ENCODE data around the gene IAH1.

Gene IAH1

DNA sequence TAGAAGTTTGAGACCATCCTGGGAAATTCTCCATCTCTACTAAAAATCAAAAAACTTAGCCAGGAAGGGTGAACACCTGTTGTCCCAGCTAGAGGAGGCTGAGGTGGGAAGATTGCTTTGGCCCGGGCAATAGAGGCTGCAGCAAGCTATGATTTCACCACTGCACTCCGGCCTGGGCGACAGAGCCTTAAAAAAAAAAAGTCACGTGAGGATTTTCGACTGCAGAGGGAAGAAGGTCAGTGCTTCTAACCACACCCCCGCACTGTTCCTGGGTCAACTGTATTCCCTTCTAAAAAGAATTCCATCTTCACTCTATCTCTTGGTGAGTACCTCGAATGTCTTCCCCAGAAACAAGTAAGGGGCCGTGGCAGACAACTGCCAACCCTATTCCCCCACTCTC lies 49.9 kb downstream of the IAH1 start:
- H3K9me3 ChIP-seq (ENCODE audit: control insufficient read depth in 2 of 2, low read length in 2 of 2): no peaks in the 10 kb centered on the region
- H3K27me3 ChIP-seq (ENCODE audit: control insufficient read depth in 2 of 2, insufficient read depth in 2 of 2, low read length in 2 of 2): no peaks in the 10 kb centered on the region
- H3K9ac ChIP-seq (ENCODE audit: low read depth in 1 of 2, low read length in 2 of 2): no peak overlapping the region
- H3K4me3 ChIP-seq (ENCODE audit: low read length in 2 of 2): no peak overlapping the region
- H3K4me1 ChIP-seq (ENCODE audit: control insufficient read depth in 2 of 2, insufficient read depth in 2 of 2, low read length in 2 of 2): no peaks in the 10 kb centered on the region
- H3K36me3 ChIP-seq (ENCODE audit: control insufficient read depth in 2 of 2, insufficient read depth in 2 of 2, low read length in 2 of 2): peaks cover 45 to 54% of the 10 kb centered on the region in 2 donors
- no peak overlapping the region for H3K27ac ChIP-seq (ENCODE audit: low read depth in 2 of 2, low read length in 2 of 2)

DNA sequence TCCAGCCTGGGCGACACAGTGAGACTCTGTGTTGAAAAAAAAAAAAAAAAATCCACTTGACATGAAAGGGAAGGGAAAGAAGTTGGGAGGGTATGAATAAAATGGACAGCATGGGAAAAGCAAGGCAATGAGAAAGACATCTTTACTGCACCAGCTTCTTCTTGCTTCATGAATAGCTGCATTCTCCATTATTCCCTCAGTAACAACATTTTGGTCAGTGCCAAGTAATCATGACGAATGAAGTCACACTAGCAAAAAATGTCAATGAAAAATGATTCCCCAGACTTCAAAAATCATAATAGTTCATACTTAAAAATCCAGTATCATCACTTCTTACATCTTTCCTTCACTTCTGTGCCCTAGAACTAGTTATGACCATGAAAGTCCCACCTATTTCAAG lies 50.9 kb downstream of the IAH1 start:
- Histone ChIP-seq H3K36me3 (ENCODE audit: control insufficient read depth in 2 of 2, insufficient read depth in 2 of 2, low read length in 2 of 2) (peaks cover 40 to 45% of the 10 kb centered on the region in 2 donors), H3K27ac (ENCODE audit: low read depth in 2 of 2, low read length in 2 of 2) (no peak overlapping the region), H3K27me3 (ENCODE audit: control insufficient read depth in 2 of 2, insufficient read depth in 2 of 2, low read length in 2 of 2) (no peaks in the 10 kb centered on the region), H3K4me3 (ENCODE audit: low read length in 2 of 2) (no peak overlapping the region), H3K9me3 (ENCODE audit: control insufficient read depth in 2 of 2, low read length in 2 of 2) (no peaks in the 10 kb centered on the region), H3K4me1 (ENCODE audit: control insufficient read depth in 2 of 2, insufficient read depth in 2 of 2, low read length in 2 of 2) (no peaks in the 10 kb centered on the region), H3K9ac (ENCODE audit: low read depth in 1 of 2, low read length in 2 of 2) (no peak overlapping the region)

DNA sequence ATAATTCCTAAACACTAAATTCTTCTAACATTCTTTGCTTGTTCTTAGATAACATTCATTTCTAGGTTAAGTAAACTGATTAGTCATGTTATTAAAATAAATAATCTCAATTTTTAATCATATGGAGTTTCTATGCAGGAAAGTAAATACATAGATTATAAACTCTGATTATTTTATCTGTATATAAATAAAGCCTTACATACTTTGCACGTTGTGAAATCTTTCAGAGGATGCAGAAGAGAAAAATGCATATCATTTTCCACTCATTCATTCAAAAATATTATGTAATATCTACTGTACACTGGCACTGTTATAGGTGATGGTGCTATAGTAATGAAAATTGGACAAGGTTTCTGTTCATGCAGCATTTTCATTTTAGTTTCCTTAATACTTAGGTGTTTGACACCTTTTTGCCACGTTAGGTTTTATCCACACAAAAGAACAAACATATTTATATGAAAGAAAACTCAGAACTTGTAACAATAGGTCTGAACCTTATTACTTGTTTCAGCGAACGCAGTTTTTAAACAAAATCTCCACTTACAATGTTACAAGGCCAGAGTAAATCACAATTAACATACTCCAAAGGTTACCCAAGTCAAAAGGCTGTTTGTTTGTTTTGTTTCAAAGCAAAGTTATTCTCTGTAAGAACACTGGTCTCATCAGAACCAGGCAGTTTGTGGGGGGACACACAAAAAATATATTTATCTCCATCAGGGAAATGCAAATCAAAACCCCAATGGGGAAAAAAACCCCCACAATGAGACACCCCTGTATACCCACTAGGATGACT lies 53.8 kb downstream of the IAH1 start:
- Histone ChIP-seq H3K9me3 (ENCODE audit: control insufficient read depth in 2 of 2, low read length in 2 of 2) (no peaks in the 10 kb centered on the region), H3K36me3 (ENCODE audit: control insufficient read depth in 2 of 2, insufficient read depth in 2 of 2, low read length in 2 of 2) (peaks cover 28 to 36% of the 10 kb centered on the region in 2 donors), H3K4me3 (ENCODE audit: low read length in 2 of 2) (no peak overlapping the region), H3K27me3 (ENCODE audit: control insufficient read depth in 2 of 2, insufficient read depth in 2 of 2, low read length in 2 of 2) (no peaks in the 10 kb centered on the region), H3K9ac (ENCODE audit: low read depth in 1 of 2, low read length in 2 of 2) (no peak overlapping the region), H3K27ac (ENCODE audit: low read depth in 2 of 2, low read length in 2 of 2) (no peak overlapping the region), H3K4me1 (ENCODE audit: control insufficient read depth in 2 of 2, insufficient read depth in 2 of 2, low read length in 2 of 2) (no peaks in the 10 kb centered on the region)

DNA sequence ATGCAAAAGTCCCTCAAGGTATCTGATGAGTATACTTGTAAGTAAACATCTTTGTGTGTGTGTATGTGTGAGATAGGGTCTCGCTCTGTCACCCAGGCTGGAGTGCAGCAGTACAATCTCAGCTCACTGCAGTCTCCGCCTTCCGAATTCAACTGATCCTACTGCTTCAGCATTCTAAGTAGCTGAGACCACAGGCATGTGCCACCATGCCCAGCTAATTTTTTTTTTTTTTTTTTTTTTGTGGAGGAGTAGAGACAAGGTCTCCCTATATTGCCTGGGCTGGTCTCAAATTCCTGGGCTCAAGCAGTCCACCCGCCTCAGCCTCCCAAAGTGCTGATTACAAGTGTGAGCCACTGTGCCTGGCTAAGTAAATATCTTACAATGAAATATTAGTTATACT lies 58.1 kb downstream of the IAH1 start:
- Histone ChIP-seq H3K9me3 (ENCODE audit: control insufficient read depth in 2 of 2, low read length in 2 of 2) (no peaks in the 10 kb centered on the region), H3K4me1 (ENCODE audit: control insufficient read depth in 2 of 2, insufficient read depth in 2 of 2, low read length in 2 of 2) (no peaks in the 10 kb centered on the region), H3K36me3 (ENCODE audit: control insufficient read depth in 2 of 2, insufficient read depth in 2 of 2, low read length in 2 of 2) (peaks cover 18 to 25% of the 10 kb centered on the region in 2 donors), H3K4me3 (ENCODE audit: low read length in 2 of 2) (no peak overlapping the region), H3K9ac (ENCODE audit: low read depth in 1 of 2, low read length in 2 of 2) (no peak overlapping the region), H3K27ac (ENCODE audit: low read depth in 2 of 2, low read length in 2 of 2) (no peak overlapping the region), H3K27me3 (ENCODE audit: control insufficient read depth in 2 of 2, insufficient read depth in 2 of 2, low read length in 2 of 2) (no peaks in the 10 kb centered on the region)

DNA sequence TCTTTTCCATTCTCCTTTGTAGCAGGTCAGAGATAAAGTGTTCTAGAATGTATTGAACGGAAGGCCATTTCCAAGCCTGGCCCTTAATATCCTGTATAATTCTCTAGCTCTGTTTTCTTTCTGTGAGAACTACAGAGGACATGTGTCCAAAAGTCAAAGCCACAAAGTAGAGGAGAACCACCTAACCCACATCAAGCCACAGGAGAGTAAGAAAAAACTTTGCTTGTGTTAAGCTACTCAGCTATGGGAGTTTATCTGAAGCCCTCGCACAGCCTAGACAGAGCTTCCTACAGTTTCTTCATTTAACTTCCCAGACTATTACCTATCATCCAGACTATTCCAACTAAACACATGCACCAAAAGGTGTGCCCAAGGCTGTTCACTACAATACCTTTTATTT lies 59.3 kb downstream of the IAH1 start:
- Histone ChIP-seq H3K9ac (ENCODE audit: low read depth in 1 of 2, low read length in 2 of 2) (no peak overlapping the region), H3K27me3 (ENCODE audit: control insufficient read depth in 2 of 2, insufficient read depth in 2 of 2, low read length in 2 of 2) (no peaks in the 10 kb centered on the region), H3K4me1 (ENCODE audit: control insufficient read depth in 2 of 2, insufficient read depth in 2 of 2, low read length in 2 of 2) (no peaks in the 10 kb centered on the region), H3K9me3 (ENCODE audit: control insufficient read depth in 2 of 2, low read length in 2 of 2) (no peaks in the 10 kb centered on the region), H3K36me3 (ENCODE audit: control insufficient read depth in 2 of 2, insufficient read depth in 2 of 2, low read length in 2 of 2) (peaks cover 15 to 18% of the 10 kb centered on the region in 2 donors), H3K27ac (ENCODE audit: low read depth in 2 of 2, low read length in 2 of 2) (no peak overlapping the region), H3K4me3 (ENCODE audit: low read length in 2 of 2) (no peak overlapping the region)

DNA sequence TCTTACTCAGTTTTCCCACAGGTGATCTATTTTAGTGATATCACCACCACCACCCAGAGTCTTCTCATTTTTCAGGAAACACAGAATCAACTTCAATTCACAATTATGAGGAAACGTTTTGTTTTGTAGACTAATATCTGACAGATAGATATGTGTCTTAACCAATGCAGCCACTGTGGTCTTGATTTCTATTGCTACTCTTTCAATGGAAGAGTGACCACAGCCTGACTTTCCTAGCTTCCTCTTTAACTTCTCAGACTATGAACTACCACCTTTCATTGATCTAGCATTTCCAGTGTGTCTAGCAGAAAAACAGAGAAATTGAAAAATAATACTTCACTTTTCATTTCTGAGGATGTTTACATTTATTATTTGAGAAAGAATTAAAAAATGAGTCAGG lies 60.8 kb downstream of the IAH1 start:
- Histone ChIP-seq H3K4me3 (ENCODE audit: low read length in 2 of 2) (no peak overlapping the region), H3K9ac (ENCODE audit: low read depth in 1 of 2, low read length in 2 of 2) (no peak overlapping the region), H3K36me3 (ENCODE audit: control insufficient read depth in 2 of 2, insufficient read depth in 2 of 2, low read length in 2 of 2) (peaks cover 10 to 17% of the 10 kb centered on the region in 2 donors), H3K9me3 (ENCODE audit: control insufficient read depth in 2 of 2, low read length in 2 of 2) (no peaks in the 10 kb centered on the region), H3K27me3 (ENCODE audit: control insufficient read depth in 2 of 2, insufficient read depth in 2 of 2, low read length in 2 of 2) (no peaks in the 10 kb centered on the region), H3K27ac (ENCODE audit: low read depth in 2 of 2, low read length in 2 of 2) (no peak overlapping the region), H3K4me1 (ENCODE audit: control insufficient read depth in 2 of 2, insufficient read depth in 2 of 2, low read length in 2 of 2) (no peaks in the 10 kb centered on the region)

DNA sequence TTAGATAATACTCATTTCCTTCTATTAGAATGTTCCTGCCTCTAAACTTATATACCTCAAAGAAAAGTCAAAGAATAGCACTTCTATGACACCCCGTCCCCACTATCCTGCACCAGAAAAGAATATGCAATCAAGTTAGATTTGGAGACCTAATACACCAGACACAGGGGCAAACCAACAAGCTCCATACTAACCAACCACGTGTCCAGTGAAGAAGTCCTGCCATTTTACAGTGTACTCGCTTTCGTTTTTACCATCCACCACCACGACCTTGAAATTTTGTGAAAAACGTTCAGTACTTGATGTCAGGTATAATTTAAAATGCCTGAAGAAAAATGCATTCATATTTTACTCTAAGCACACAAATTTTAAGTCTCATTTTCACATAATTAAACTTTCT lies 62.2 kb downstream of the IAH1 start:
- Histone ChIP-seq H3K9ac (ENCODE audit: low read depth in 1 of 2, low read length in 2 of 2) (no peak overlapping the region), H3K27ac (ENCODE audit: low read depth in 2 of 2, low read length in 2 of 2) (no peak overlapping the region), H3K36me3 (ENCODE audit: control insufficient read depth in 2 of 2, insufficient read depth in 2 of 2, low read length in 2 of 2) (peaks cover 10 to 17% of the 10 kb centered on the region in 2 donors), H3K4me3 (ENCODE audit: low read length in 2 of 2) (no peak overlapping the region), H3K4me1 (ENCODE audit: control insufficient read depth in 2 of 2, insufficient read depth in 2 of 2, low read length in 2 of 2) (no peaks in the 10 kb centered on the region), H3K27me3 (ENCODE audit: control insufficient read depth in 2 of 2, insufficient read depth in 2 of 2, low read length in 2 of 2) (no peaks in the 10 kb centered on the region), H3K9me3 (ENCODE audit: control insufficient read depth in 2 of 2, low read length in 2 of 2) (no peaks in the 10 kb centered on the region)

DNA sequence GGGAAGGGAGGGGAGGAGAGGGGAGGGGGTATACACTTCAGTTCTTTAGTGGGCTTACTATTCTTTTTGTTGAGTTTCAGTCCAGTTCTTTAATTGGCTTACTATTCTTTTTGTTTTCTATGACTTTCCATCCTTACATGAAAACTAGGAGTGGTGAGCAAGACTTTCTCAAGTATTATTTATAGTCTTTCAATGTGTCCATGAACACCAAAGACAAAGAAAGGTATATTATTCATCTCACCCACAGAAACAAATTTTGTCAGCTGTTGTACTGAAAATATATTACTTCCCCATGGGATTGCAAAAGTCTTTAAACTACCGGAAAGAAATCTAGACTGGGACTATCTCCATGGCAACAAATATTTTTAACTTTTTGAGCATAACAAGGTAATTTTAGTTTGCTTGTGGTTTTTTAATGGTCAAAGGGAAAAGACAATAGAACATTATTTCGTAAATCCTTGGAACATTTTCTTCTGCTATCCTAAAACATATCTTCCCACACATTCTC lies 63.7 kb downstream of the IAH1 start:
- no peaks in the 10 kb centered on the region for H3K27me3 ChIP-seq (ENCODE audit: control insufficient read depth in 2 of 2, insufficient read depth in 2 of 2, low read length in 2 of 2)
- H3K4me1 ChIP-seq (ENCODE audit: control insufficient read depth in 2 of 2, insufficient read depth in 2 of 2, low read length in 2 of 2): no peaks in the 10 kb centered on the region
- H3K9ac ChIP-seq (ENCODE audit: low read depth in 1 of 2, low read length in 2 of 2): no peak overlapping the region
- H3K36me3 ChIP-seq (ENCODE audit: control insufficient read depth in 2 of 2, insufficient read depth in 2 of 2, low read length in 2 of 2): peaks cover 10 to 13% of the 10 kb centered on the region in 2 donors
- no peak overlapping the region for H3K27ac ChIP-seq (ENCODE audit: low read depth in 2 of 2, low read length in 2 of 2)
- no peak overlapping the region for H3K4me3 ChIP-seq (ENCODE audit: low read length in 2 of 2)
- H3K9me3 ChIP-seq (ENCODE audit: control insufficient read depth in 2 of 2, low read length in 2 of 2): no peaks in the 10 kb centered on the region

Data from mucosa of rectum (tissue), 2 donors.